Activated naive CD8-positive, alpha-beta T cell treated with anti-CD3 and anti-CD28 coated beads for 36 hours (primary cell): Measurements from ENCODE around the gene ABAT. TPM values are rescaled to one million over a fixed set of nuclear protein-coding genes. Genes with fewer than 3 reads are reported as not detected.
A peak's percentile ranks its signal among the peaks of the same experiment; 100 is the strongest.

Source experiments
- DNase-seq: peaks from one replicate; pipeline ENCODE4 v3.0.0; 2021
- H3K27ac Mint-ChIP-seq: one replicate; pipeline ENCODE4 v1.8.0; 2022; ENCODE audit warnings: mild to moderate bottlenecking, moderate library complexity, mixed read lengths
- H3K27me3 Mint-ChIP-seq: one replicate; pipeline ENCODE4 v1.8.0; 2022; ENCODE audit warnings: mild to moderate bottlenecking, mixed read lengths
- H3K36me3 Mint-ChIP-seq: one replicate; pipeline ENCODE4 v1.8.0; 2021; ENCODE audit warnings: mild to moderate bottlenecking, mixed read lengths
- H3K4me1 Mint-ChIP-seq: one replicate; pipeline ENCODE4 v1.8.0; 2021; ENCODE audit warnings: mixed read lengths
- H3K4me3 Mint-ChIP-seq: one replicate; pipeline ENCODE4 v1.8.0; 2022; ENCODE audit warnings: mild to moderate bottlenecking, moderate library complexity, mixed read lengths
- H3K9me3 Mint-ChIP-seq: one replicate; pipeline ENCODE4 v1.8.0; 2022; ENCODE audit warnings: mixed read lengths
- total RNA-seq, 2 experiments: library from RNA; stranded (reverse); gene quantifications; one replicate each; pipeline ENCODE4 v1.2.3, GENCODE V29; 2021

The ABAT gene
- total RNA-seq, 2 experiments from 2014 or later = 4.1 to 4.8 TPM

GRCh38 chr16:8714807-8715206, 40.4 kb downstream of the ABAT start:
- no peak for DNase-seq
- H3K27ac Mint-ChIP-seq = no peak overlapping the region
- H3K4me3 Mint-ChIP-seq = no peak overlapping the region
- H3K27me3 Mint-ChIP-seq = no peaks in the 10 kb centered on the region
- peaks cover 9% of the 10 kb centered on the region for H3K36me3 Mint-ChIP-seq
- H3K9me3 Mint-ChIP-seq = no peaks in the 10 kb centered on the region
- H3K4me1 Mint-ChIP-seq = no peaks in the 10 kb centered on the region

- Mint-ChIP-seq H3K4me1 (no peaks in the 10 kb centered on the region), H3K27ac (no peak overlapping the region), H3K36me3 (peaks cover 6% of the 10 kb centered on the region), H3K27me3 (no peaks in the 10 kb centered on the region), H3K4me3 (no peak overlapping the region), H3K9me3 (no peaks in the 10 kb centered on the region)
- no peak for DNase-seq
Measured at GRCh38 chr16:8716052-8716451, 41.6 kb downstream of the ABAT start.

- peaks cover 6% of the 10 kb centered on the region for H3K36me3 Mint-ChIP-seq
- H3K27me3 Mint-ChIP-seq = no peaks in the 10 kb centered on the region
- no peak for DNase-seq
- peaks cover 2% of the 10 kb centered on the region for H3K4me1 Mint-ChIP-seq
- H3K4me3 Mint-ChIP-seq = no peak overlapping the region
- no peak overlapping the region for H3K27ac Mint-ChIP-seq
- H3K9me3 Mint-ChIP-seq = no peaks in the 10 kb centered on the region
Measured at GRCh38 chr16:8716592-8716991, 42.2 kb downstream of the ABAT start.

GRCh38 chr16:8717469-8717868, 43.1 kb downstream of the ABAT start:
- Mint-ChIP-seq H3K27me3 (no peaks in the 10 kb centered on the region), H3K36me3 (peaks cover 6% of the 10 kb centered on the region), H3K27ac (no peak overlapping the region), H3K9me3 (no peaks in the 10 kb centered on the region), H3K4me1 (peaks cover 3% of the 10 kb centered on the region), H3K4me3 (no peak overlapping the region)
- DNase-seq = no peak

- Mint-ChIP-seq H3K4me1 (peaks cover 3% of the 10 kb centered on the region), H3K27ac (no peak overlapping the region), H3K4me3 (no peak overlapping the region), H3K27me3 (no peaks in the 10 kb centered on the region), H3K9me3 (no peaks in the 10 kb centered on the region), H3K36me3 (peaks cover 6% of the 10 kb centered on the region)
- no peak for DNase-seq
Measured at GRCh38 chr16:8717892-8718415, 43.5 kb downstream of the ABAT start.

- Mint-ChIP-seq H3K27me3 (no peaks in the 10 kb centered on the region), H3K4me3 (no peak overlapping the region), H3K36me3 (peaks cover 6% of the 10 kb centered on the region), H3K9me3 (no peaks in the 10 kb centered on the region), H3K27ac (no peak overlapping the region), H3K4me1 (peaks cover 3% of the 10 kb centered on the region)
- no peak for DNase-seq
Measured at GRCh38 chr16:8718851-8719680, 44.6 kb downstream of the ABAT start.

GRCh38 chr16:8720080-8720966, 45.9 kb downstream of the ABAT start:
- no peak overlapping the region for H3K27ac Mint-ChIP-seq

GRCh38 chr16:8720967-8721308, 46.5 kb downstream of the ABAT start:
- Mint-ChIP-seq H3K36me3 (peaks cover 3% of the 10 kb centered on the region), H3K27me3 (no peaks in the 10 kb centered on the region), H3K4me1 (peaks cover 3% of the 10 kb centered on the region), H3K27ac (no peak overlapping the region), H3K4me3 (no peak overlapping the region), H3K9me3 (no peaks in the 10 kb centered on the region)
- no peak for DNase-seq

More at GRCh38 chr16:8720080-8720966, 45.9 kb downstream of the ABAT start:
- no peak overlapping the region for H3K4me3 Mint-ChIP-seq
- no peaks in the 10 kb centered on the region for H3K27me3 Mint-ChIP-seq
- no peak for DNase-seq
- H3K9me3 Mint-ChIP-seq = no peaks in the 10 kb centered on the region
- H3K36me3 Mint-ChIP-seq = peaks cover 3% of the 10 kb centered on the region
- H3K4me1 Mint-ChIP-seq = peaks cover 3% of the 10 kb centered on the region

- peaks cover 3% of the 10 kb centered on the region for H3K4me1 Mint-ChIP-seq
- H3K4me3 Mint-ChIP-seq = no peak overlapping the region
- no peak overlapping the region for H3K27ac Mint-ChIP-seq
- H3K27me3 Mint-ChIP-seq = no peaks in the 10 kb centered on the region
- H3K9me3 Mint-ChIP-seq = no peaks in the 10 kb centered on the region
- no peak for DNase-seq
- H3K36me3 Mint-ChIP-seq = peaks cover 3% of the 10 kb centered on the region
Measured at GRCh38 chr16:8721336-8722024, 47.1 kb downstream of the ABAT start.

- H3K36me3 Mint-ChIP-seq = peaks cover 3% of the 10 kb centered on the region
- no peak overlapping the region for H3K4me3 Mint-ChIP-seq
- peaks cover 3% of the 10 kb centered on the region for H3K4me1 Mint-ChIP-seq
- no peaks in the 10 kb centered on the region for H3K27me3 Mint-ChIP-seq
- H3K27ac Mint-ChIP-seq = no peak overlapping the region
- no peaks in the 10 kb centered on the region for H3K9me3 Mint-ChIP-seq
- DNase-seq = no peak
Measured at GRCh38 chr16:8722025-8722348, 47.6 kb downstream of the ABAT start.

GRCh38 chr16:8725513-8726178, 51.2 kb downstream of the ABAT start:
- no peaks in the 10 kb centered on the region for H3K9me3 Mint-ChIP-seq
- no peak overlapping the region for H3K27ac Mint-ChIP-seq
- H3K4me3 Mint-ChIP-seq = no peak overlapping the region
- no peaks in the 10 kb centered on the region for H3K36me3 Mint-ChIP-seq
- DNase-seq = no peak
- H3K4me1 Mint-ChIP-seq = peaks cover 15% of the 10 kb centered on the region
- no peaks in the 10 kb centered on the region for H3K27me3 Mint-ChIP-seq

- H3K9me3 Mint-ChIP-seq = no peaks in the 10 kb centered on the region
- no peak overlapping the region for H3K4me3 Mint-ChIP-seq
- H3K27me3 Mint-ChIP-seq = no peaks in the 10 kb centered on the region
- H3K4me1 Mint-ChIP-seq = peaks cover 12% of the 10 kb centered on the region
- no peak overlapping the region for H3K27ac Mint-ChIP-seq
- no peaks in the 10 kb centered on the region for H3K36me3 Mint-ChIP-seq
- no peak for DNase-seq
Measured at GRCh38 chr16:8727131-8727806, 52.9 kb downstream of the ABAT start.

GRCh38 chr16:8727857-8728618, 53.6 kb downstream of the ABAT start:
- no peaks in the 10 kb centered on the region for H3K27me3 Mint-ChIP-seq
- peak overlapping the region; percentile 40 for H3K27ac Mint-ChIP-seq
- no peak for DNase-seq
- no peaks in the 10 kb centered on the region for H3K36me3 Mint-ChIP-seq
- no peaks in the 10 kb centered on the region for H3K9me3 Mint-ChIP-seq
- peaks cover 12% of the 10 kb centered on the region for H3K4me1 Mint-ChIP-seq
- no peak overlapping the region for H3K4me3 Mint-ChIP-seq
